GM19328 (cell line): ENCODE measurements around the gene MNX1.

ENCODE experiments used
- ATAC-seq: cut with Tn5 transposase; IDR thresholded peaks from one replicate; pipeline ENCODE4 v1.9.1; 2021; ENCODE audit warnings: mild to moderate bottlenecking, moderate library complexity; ENCODE audit not compliant: unreplicated experiment

The MNX1 gene

DNA sequence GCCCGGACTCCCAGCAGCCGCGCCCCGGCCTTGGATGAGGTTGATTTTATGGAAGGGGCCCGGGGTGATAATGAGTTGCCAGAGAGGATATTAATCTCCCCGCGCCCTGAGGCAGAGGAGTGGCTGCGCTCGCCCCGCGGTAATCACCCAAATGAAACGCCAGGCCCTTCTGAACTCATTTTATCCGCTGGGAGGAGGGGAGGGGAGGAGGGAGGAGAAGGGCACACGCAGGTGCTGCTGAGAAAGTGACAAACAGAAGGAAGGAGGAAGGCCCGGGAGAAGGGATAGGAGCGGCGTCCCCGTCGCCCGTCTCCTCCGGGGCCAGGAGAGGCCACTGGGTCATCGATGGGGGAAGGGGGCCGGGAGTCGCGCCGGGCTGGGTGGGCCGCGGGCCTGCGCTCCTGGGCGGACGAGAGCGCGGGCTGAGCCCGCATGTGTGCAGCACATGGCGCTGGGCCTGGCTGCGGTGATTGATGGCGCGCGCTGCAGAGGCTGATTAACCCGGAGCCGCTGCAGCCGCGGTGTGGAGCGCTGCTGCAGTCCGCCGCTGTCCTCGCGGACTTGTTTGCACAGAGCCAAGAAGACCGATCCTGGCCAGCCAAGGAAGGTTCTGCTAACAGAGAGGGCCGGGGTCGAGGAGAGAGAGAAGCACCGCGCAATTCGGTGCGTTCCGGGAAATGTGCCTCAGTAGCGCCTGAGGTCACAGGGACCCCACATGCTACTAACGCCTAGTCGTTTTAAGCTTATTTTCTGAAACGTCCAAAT, 6.5 kb downstream of the MNX1 start:
- ATAC-seq = no peak

DNA sequence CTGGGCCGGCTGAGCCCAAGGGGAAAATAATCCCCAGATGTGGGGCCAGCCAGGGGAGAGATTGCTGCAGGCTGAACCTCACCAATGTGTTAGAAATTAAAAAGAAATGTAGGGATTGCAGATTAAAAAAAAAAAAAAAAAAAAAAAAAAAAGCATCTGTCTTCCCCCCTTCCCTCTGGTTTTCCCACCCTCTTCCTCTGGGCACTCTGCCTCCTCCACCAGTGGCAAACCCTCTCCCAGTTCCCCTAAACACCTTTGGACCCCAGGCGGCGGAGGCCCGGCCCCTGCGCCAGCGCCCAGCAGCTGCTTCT, 7.1 kb downstream of the MNX1 start:
- ATAC-seq = no peak

DNA sequence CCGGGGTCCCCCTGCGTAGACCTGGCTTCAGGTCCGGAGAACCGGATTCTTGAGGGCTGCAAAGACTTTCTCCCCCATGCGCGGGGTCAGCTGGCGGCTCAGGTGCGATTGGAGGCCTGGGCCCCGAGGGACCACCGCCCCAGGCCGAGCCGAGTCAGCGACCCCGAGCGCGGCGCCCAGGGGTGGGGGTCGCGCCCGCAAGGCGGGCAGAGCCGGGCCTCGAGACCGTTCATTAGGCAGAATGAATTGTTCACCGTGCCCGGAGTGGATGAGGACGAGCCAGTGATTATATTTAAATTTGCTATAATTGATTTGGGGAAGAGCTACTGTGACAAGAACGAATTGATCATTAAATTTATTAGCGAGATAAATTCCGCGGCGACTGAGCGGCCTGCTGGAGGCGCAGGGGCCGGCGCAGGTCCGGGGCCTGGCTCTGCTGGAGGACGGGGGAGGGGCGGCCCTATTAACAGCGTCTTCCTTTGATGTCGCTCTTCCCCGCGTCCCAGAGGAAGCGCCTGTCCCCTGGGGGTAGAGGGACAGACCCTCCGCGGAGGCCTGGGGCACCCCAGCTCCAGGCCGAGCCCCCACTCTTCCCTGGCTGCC, 7.5 kb downstream of the MNX1 start:
- ATAC-seq = no peak

DNA sequence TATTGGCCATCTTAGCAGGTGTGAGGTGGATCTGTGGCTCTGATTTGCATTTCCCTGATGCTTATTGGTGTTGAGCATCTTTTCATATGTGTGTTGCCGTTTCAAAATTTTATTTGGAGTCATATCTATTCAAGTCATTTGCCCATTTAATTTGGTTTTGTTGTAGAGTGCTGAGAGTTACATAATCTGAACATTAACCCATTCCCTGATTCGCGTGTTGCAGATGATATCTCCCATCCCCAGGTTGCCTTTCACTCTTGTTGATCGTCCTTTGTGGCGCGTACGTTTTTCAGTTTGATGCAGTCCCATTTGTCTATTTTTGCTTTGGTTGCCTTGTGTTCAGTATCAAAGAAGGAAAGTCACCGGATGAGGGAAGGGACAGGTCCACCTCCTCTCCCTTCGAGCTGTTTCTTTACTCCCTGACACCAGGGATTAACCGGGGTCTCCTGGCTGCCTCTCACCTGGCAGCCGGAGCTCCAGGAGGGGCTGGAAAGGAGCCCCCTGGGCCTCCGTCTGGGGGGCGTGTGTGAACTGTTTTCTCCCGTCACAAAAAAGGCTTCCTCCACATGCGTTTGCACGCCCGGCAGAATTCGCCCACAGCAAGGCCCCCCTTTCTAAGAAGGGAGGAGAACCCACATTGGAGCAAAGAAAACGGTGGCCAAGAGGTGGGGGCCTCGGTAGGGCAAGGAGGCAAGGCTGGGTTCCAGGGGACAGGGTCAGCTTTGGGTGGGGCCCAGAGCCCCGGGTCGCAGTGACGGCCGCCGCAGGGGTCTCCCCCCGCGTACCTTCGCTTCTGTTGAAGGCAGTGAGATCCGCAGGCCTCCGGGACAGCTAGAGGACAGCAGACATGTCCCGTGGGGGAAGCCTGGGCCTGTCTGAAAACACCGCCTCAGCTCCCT, 8.3 kb downstream of the MNX1 start:
- ATAC-seq = no peak

DNA sequence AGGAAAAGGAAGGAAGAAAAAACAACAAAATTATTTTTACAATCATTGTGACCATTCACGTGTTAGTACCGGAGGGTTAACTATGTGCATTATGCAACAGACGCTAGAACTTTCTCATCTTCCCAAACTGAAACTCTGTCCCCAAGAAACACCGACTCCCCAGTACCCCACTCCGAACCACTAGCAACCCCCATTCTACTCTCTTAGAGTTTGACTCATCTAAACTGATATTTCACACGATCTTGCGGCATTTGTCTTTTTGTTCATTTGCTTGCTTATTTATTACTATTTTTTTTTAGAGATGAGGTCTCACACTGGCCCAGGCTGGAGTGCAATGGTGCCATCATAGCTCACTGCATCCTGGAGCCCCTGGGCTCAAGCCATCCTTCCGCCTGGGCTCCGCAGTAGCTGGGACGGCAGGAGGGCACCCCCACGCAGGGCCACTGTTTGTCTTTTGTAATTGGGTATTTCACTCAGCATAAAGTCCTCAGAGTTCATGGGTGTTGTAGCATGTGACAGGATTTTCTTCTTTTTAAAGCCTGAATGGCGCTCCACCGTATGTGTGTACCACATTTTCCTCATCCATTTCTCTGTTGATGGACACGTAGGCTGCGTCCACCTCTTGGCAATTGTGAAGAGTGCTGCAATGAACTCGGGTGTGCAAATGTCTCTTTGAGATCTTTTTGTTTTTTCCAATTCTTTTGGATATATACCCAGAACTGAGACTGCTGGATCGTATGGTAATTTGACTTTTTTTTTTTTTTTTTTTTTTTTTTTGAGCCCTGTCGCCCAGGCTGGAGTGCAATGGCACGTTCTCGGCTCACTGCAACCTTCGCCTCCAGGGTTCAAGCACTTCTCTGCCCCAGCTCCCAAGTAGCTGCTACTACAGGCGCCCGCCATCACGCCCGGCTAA, 9.5 kb downstream of the MNX1 start:
- no peak for ATAC-seq

DNA sequence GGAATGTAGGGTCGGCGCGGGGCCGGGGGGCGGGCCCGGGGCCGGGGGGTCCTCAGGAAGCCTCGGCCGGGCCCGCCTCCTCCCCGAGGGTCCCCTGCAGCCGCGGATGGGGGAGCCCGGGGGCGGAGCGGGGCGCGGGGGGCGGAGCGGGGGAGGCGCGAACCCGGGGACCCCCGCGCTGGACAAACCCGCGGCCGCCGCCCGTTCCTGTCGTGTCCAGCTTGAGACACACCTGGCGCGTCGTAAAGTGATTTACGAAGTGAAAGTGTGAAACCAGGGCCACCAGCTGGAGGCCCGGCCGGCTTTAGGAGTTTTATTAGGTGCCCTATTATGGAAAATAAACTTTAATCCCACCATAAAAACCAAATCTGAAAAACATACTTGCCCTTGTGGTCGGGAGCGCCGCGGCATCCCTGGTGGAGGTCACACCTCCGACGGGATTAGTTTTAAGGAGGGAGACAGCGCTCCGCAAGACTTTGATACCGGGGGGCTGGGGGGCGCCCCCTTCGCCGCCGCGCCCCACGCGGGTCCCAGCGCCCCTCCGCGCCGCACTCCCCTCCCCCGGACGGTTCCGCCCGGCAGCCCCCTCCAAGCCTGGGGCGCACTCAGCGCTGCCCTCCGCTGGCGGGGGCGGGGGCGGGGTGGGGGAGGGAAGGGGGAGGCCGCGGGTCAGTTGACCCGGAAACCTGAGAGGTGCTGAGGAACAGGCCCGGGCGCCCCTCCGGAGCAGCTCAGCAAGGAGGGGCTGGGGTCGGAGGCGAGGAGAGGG, 10.3 kb downstream of the MNX1 start:
- no peak for ATAC-seq

DNA sequence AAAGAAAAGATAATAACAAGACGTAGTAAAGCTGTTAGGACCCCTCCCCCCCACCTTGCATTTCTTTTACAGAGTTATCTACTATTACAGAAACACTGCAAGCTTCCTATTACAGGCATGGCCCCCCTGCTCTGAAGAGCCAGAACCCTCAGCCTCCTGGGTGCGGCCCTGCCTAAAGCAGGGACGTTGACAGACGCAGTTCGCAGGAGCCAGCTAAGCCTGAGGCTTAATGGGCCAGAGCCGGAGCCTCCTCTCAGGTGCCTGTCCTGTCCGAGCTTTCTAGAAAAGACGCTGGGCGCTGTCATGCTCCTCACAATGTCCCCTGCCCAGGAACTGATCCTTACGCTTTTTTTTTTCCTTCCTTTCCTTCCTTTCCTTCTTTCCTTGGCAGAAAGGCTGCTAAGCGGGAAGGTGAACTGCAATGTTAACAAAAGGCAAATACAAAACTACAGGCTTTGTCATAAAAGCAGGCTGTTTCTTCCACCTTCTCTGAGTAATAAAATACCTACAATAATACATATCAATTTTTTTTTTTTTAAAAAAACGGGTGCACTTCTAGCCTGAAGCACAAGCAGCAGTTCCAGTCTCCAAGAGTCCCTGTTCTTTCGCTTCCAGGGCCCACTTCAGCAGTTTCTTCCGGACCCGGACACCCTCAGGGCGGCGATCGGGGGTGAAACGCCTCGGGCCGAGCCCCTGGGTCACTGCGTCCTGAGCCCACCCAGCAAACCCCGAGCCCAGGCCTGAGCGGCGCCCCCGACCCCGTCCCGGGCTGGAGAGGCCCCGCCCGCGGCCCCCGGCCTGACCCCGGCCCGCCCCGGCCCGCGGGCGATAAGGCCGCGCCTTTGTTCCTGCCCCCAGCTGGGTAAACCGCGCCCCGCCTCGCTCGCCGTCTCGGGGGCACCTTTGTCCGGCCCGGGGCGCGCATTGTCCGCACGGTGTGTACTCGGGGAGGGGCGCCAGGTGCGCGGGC, 11.2 kb downstream of the MNX1 start:
- no peak for ATAC-seq

DNA sequence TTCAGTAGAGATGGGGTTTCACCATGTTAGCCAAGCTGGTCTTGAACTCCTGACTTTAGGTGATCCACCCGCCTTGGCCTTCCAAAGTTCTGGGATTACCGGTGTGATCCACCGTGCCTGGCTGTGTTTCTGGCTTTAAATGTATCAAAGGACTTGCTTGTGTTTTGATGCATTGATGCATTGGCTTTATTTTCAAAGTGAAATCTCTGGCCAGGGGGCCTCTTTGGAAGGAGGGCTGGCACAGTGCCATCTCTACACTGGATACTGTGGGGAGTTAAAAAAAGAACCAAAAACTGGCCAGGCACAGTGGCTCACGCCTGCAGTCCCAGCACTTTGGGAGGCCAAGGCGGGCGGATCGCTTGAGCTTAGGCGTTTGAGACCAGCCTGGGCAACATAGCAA, 16.0 kb downstream of the MNX1 start:
- ATAC-seq = no peak

DNA sequence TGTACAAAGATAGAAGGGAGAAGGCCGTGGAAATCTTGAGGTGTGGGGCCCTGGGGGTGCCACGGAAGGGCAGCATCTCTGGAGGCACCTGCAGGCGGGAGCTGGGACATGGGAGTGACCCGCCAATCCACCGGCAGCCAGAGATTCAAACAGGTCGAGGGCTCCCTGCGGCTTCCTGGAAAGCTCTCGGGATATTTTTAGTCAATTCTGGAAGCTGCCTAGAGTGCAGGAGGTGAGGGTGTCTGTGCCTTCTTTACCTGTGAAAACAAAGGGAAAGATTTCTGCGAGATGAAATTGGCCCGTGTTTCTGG, 16.6 kb downstream of the MNX1 start:
- ATAC-seq = no peak

DNA sequence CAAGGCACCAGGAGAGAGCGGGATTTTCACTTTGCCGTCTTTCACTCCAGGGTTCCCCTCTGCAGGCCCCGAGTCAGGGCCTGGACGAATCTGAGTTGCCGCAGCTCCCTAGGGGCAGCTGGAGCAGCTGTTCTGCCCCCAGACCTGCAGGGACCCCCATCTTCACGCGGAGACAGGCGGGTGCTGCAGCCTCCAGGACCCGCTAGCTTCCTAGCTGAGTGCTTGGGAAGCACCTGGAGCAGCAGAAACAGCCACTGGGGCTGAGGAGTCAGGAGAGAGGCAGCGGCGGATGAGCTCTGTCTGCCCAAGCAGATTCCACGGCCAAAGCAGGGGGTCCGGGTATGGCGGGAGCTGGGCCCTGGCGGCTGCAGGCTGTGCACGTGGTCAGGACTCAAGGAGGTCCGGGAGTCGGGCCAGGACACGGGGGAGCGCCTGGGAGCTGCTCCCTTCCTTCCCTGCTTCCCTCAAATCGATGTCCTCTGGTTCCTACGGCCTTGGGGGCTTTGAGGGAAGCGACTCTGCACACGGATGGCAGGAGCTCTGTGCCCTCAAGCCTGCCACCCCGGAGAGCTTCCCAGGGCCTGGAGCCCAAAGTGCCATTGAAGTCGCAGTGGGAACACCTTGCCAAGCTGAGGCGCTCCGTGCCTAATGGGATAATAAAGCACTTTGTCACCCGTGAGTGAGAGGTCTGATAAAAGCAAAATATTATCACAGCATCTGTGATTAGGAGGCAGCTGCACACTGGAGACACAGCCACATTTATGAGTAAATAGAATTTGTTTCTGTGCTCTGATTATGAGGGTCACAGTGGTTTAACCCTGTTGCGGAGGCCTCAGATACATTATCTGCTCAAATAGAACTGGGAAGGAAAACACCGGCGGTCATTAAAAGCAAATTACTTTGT, 17.2 kb downstream of the MNX1 start:
- ATAC-seq = no peak

DNA sequence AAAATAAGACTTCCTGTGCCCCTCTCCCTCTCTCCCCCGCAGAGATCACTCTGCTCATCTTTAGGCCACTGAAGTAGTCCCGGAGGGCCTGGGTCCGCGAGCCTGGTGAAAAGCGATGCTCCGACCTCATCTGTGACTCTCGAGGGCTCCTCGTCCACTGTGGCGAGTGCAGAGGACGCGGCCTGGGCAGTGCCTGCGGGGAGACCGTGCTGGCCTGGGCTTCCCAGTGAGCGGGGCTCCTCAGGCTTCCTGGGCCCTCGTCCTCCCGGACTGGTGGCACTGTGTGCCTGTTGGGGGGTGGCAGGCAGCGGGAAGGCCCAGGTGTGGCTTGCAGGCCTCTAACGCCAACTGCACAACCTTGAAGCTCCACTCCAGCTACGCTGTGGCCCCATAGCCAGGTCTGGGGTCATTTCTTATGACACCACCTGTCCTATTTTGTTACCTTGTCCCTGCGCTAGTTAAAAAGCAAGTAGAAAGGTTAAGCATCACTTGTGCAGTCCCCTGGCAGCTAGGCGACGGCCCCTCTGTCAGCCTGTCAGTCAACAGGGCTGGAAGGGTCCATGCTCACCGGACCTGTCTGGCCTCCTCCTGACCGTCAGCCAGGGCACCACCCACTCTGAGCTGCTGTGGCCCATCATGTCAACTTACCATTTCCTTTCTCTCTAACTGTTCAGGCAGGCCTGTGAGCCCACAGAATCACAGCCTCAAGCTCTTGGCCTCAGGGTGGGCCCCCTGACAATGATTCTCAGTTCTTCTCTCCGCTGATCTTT, 20.5 kb downstream of the MNX1 start:
- no peak for ATAC-seq

DNA sequence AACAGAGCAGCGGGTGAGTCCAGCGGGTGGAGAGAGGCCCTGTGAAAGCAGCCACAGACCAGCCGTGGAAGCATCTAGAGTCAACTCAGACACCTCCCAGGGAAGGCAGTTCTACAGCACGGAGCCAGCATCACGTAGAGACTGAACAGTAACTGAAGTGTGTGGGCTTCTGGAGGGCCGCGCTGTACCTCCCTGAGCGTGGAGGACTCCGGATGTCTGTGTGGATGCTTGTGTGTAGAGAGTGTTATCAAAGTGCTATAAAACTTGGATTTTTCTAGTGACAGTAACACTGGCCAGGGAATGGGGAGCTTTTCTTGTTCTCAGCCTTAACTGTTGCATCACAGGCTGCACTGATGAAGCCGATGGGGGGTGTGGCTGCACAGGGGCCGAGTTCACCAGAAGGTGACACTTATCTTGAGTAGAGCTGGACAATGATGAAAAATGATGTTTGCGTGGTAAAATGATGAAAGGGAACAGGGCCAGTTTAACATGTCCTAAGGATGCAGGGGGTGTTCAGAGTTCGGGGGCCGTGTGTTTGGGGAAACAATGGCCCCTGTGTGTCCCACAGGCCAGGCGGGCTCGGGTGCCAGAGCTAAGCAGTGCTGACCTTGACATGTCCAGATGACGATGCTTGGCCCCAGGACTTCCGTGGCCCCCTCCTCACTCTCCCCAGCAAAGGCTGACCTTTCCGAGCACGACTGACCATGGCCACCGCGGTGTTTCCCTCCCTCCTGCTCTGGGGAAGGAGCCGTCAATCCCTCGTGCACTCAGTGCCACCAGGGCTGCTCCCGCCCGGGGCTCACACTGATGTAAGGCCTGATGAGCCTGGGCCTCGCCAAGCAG, 21.9 kb downstream of the MNX1 start:
- no peak for ATAC-seq

DNA sequence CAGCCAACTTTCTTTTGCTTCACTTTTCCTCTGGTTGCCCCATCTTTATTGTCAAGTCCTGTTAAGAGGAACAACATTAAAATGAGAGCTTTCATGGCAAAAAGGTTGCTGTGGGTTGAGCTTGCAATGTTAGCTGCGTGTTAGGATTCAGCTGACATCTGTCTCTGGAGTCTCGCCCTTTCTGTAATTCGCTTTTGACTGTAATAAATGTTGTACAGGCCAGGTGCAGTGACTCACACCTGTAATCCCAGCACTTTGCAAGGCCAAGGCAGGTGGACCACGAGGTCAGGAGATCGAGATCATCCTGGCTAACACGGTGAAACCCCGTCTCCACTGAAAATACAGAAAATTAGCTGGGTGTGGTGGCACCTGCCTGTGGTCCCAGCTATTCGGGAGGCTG, 24.1 kb downstream of the MNX1 start:
- no peak for ATAC-seq

DNA sequence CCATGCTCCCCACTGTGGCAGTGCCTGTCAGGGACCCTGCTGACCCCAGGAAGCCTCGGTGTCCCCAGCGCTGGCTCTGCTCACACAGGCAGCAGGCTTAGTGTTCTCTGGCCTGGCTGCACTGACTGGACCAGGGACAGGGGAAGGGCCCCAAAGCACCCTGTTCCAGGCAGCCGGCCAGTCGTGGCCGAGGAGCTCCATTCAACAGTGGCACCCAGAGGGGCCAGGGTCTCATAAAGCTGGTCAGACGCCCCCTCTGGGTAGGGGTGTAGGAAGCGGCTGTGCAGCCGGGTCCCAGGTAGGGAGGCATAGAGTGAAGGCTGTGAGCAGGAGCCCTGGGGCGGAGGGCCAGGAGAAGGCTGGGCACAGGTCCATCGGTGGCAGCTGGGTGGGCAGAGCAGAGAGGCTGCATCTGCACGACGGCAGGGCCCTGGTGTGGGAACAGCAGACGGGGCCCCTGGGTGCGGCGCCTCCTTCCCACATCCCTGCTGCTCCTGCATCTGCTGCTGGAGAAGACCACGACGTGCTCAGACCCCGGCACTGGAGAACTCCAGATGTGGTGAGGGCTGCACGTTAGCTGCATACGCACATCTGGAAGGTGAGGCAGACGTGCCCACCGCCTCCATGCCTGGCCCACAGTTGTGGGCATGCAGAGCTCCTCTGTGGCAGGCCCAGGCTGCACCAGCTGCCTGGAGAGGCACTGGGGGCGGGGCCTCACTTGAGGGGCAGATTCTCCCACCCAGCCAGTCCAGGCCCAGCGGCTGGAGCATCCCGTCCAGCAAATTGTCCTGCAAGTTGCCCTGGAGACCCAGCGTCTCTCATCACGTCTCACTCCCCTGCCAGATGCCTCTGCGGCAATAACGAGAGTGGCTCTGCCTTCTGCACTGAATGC, 25.1 kb downstream of the MNX1 start:
- ATAC-seq = no peak

DNA sequence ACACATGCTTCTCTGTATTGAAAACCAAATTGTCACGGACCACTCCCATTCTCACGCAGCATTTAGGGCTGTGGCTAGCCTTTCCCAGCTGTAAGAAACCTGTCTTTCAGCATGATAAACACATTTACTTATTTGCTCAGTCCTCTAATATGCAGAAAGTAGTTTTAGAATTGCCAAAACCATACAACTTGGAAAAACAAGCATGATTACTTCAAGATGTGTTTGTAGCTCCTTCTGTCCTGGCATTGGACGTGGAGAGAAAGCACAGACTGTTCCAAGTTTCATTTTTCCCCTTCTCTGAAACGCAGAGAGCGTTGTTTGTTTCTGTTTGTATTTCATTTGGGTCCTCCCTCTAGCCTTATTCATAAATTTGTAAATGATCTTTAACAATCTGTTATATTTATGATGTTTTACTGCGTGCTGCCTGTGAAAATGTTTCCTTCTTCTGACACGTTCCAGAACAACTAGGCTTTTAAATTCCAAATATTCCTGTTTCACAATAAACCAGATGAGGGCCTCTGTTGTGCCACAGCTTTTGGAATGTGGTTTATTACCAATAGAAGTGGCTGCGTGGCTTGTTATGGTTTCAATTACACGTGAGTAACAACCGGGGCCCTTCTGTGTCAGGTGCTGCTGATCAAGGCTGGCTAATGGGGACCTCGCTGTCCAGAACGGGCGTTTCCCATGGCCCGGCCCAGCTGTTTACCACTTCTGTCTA, 26.1 kb downstream of the MNX1 start:
- no peak for ATAC-seq
